AG04449 (cell line): ENCODE measurements around the gene TMEM14A.

Source experiments
- CTCF ChIA-PET: fragments of 350-600 bp; formaldehyde crosslinking; extraction: SDS; loops from one replicate; lab custom pipeline; 2021; ENCODE audit warnings: antibody characterized with exemption; lab: Yijun Ruan, JAX
- POLR2A ChIA-PET: fragments of 400-600, 350-600 bp; formaldehyde crosslinking; extraction: SDS; loops from one replicate; lab custom pipeline; 2020; ENCODE audit warnings: antibody characterized with exemption, inconsistent platforms; lab: Yijun Ruan, JAX
- DNase-seq: peaks from one replicate; pipeline ENCODE4 v3.0.0-alpha.2; 2010; ENCODE audit warnings: low read depth, low spot score
- H3K4me3 ChIP-seq: 2 replicates; pipeline ENCODE4 v1.5.1; 2011; ENCODE audit warnings: low read depth, mild to moderate bottlenecking, control low read depth, low read length
- TF ChIP-seq, protein P1 (sequence below): IDR thresholded peaks from one replicate; pipeline ENCODE4 v1.5.1; 2011; ENCODE audit warnings: mild to moderate bottlenecking, moderate library complexity, low read length, control low read depth, inconsistent platforms; ENCODE audit not compliant: insufficient read depth; ENCODE audit errors: missing control alignments

TMEM14A gene

DNA sequence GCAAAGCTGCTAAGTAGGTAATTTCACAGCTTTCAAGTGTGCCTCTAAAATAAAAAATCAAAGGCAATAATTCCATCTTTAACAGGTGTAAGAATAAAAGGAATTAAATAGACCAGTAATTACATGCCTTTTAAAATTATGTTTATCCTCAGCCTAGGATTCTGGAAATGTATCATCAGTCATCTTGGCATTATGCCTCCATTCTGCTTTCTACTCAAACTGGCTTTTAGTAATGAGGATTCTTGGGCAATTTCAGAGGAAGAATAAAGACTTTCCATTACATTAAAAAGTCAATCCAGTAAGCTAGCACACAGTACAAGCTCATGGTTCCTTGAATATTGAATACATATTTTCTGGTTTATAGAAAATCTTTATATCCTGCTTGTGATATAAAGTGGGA lies 47.6 kb downstream of the TMEM14A start:
- CTCF ChIA-PET, result interaction anchor here (0.9 to 2.1 kb wide), 4 partner anchors 10 to 277 kb away, joined by 3 to 6 read pairs (median 3); partner anchors contain the start of gene GSTA4

DNA sequence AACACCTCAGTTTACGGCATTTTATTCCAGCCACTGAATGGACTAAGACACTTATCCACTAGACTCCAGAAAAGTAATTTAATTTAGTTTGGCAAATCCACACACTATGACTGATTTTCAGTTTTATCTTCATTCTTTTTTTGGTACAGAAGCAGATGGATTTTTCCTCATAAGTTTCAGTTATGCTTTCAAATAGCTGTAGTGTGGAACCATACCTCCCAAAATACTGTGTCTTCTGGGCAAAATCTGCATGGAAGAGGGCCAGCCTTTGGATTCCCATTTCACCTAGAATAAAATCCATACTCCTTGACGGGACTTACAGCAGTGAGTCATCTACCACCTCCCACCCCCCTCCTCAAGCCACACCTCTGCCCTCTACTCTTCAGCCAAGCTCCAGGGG lies 49.4 kb downstream of the TMEM14A start:
- DNase-seq, result no peak
- TF ChIP-seq, protein P1, sequence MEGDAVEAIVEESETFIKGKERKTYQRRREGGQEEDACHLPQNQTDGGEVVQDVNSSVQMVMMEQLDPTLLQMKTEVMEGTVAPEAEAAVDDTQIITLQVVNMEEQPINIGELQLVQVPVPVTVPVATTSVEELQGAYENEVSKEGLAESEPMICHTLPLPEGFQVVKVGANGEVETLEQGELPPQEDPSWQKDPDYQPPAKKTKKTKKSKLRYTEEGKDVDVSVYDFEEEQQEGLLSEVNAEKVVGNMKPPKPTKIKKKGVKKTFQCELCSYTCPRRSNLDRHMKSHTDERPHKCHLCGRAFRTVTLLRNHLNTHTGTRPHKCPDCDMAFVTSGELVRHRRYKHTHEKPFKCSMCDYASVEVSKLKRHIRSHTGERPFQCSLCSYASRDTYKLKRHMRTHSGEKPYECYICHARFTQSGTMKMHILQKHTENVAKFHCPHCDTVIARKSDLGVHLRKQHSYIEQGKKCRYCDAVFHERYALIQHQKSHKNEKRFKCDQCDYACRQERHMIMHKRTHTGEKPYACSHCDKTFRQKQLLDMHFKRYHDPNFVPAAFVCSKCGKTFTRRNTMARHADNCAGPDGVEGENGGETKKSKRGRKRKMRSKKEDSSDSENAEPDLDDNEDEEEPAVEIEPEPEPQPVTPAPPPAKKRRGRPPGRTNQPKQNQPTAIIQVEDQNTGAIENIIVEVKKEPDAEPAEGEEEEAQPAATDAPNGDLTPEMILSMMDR, result no peak
- ChIA-PET POLR2A (no interaction called here), CTCF (interaction anchor here (0.8 kb wide), 1 partner anchor 8 kb away, joined by 3 read pairs; no protein-coding TSS in a partner anchor)
- H3K4me3 ChIP-seq, result no peak overlapping the region

More for the DNA sequence above, 47.6 kb downstream of the TMEM14A start:
- TF ChIP-seq, protein P1, result no peak
- POLR2A ChIA-PET, result no interaction called here
- no peak overlapping the region for H3K4me3 ChIP-seq
- DNase-seq, result no peak

DNA sequence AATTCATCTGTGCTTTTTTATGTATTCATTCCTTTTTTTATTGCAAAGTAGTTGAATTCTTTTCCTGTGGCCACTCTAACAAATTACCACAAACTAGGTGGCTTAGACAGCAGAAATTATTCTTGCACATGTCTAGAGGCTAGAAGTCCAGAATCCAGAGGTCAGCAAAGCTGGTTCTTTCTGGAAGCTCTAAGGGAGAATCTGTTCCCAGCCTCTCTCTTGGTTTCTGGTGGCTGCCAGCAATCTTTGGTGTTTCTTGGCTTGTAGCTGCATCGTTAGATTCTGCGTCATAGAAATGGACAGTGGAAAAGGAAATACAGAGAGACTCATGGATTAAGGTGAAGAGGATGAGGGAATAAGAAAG lies 53.1 kb downstream of the TMEM14A start:
- H3K4me3 ChIP-seq, result no peak overlapping the region
- ChIA-PET CTCF (interaction anchor here (0.9 to 2.7 kb wide), 17 partner anchors 8 to 341 kb away, joined by 3 to 13 read pairs (median 5); partner anchors contain the start of gene FBXO9), POLR2A (no interaction called here)
- TF ChIP-seq, protein P1, result no peak
- DNase-seq, result no peak

- TF ChIP-seq, protein P1, result peak; percentile 77
- CTCF ChIA-PET, result interaction anchor here (0.5 to 2.7 kb wide), 28 partner anchors 9 to 759 kb away, joined by 3 to 13 read pairs (median 4); partner anchors contain the start of gene FBXO9
Observed at GRCh38 chr6:52724406-52725121, 53.7 kb downstream of the TMEM14A start.

GRCh38 chr6:52725143-52725534 lies 54.2 kb downstream of the TMEM14A start:
- DNase-seq, result no peak
- CTCF ChIA-PET, result interaction anchor here (0.5 to 2.7 kb wide), 29 partner anchors 9 to 759 kb away, joined by 3 to 13 read pairs (median 4); partner anchors contain the start of gene FBXO9
- TF ChIP-seq, protein P1, result no peak
- no peak overlapping the region for H3K4me3 ChIP-seq
- POLR2A ChIA-PET, result no interaction called here

More at GRCh38 chr6:52724406-52725121, 53.7 kb downstream of the TMEM14A start:
- no peak for DNase-seq
- no peak overlapping the region for H3K4me3 ChIP-seq
- POLR2A ChIA-PET, result no interaction called here

- POLR2A ChIA-PET, result no interaction called here
- no peak for DNase-seq
- CTCF ChIA-PET, result interaction anchor here (1.0 to 2.7 kb wide), 13 partner anchors 8 to 338 kb away, joined by 3 to 13 read pairs (median 4); partner anchors contain the start of gene GSTA4
- TF ChIP-seq, protein P1, result no peak
- H3K4me3 ChIP-seq, result no peak overlapping the region
Observed at GRCh38 chr6:52725535-52726192, 54.8 kb downstream of the TMEM14A start.
